Embryonic facial prominence (tissue), 1 donor: Measurements from ENCODE around the gene CCDC116.
"Not testable (repeated sequence)": the region's sequence is repeated elsewhere in the genome, so short reads cannot be mapped to it uniquely, and the experiment has no call there.

ENCODE experiments used
- DNase-seq: peaks from one replicate; pipeline ENCODE4 v3.0.0-alpha.2; 2016; ENCODE audit errors: extremely low spot score

The CCDC116 gene

DNA sequence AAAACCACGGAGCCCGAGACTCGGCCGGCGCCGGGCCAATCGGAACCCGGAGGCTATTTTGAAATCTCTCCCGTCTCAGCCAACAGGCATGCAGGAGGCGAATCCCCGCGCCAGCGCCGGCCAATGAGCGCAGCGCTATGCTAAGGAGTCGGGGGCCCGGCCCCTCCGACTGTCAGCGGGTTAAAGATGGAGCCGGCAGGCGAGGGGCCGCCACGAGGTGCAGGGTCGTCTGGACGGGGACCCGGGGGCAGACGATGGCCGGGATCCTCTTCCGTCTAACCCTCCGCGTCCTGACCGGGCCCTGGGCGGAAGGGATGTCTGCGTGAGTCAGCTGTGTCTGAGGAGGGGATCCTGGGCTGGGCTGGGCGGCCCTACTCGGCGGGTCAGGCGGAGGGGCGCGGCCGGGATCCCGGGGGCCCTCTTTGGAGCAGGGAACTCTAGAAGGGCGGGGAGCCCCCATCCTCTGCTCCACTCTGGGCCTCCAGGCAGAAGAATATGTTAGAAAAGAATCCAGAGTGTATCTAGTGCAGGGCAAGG lies 19.5 kb downstream of the CCDC116 start:
- DNase-seq: peak; percentile 79

DNA sequence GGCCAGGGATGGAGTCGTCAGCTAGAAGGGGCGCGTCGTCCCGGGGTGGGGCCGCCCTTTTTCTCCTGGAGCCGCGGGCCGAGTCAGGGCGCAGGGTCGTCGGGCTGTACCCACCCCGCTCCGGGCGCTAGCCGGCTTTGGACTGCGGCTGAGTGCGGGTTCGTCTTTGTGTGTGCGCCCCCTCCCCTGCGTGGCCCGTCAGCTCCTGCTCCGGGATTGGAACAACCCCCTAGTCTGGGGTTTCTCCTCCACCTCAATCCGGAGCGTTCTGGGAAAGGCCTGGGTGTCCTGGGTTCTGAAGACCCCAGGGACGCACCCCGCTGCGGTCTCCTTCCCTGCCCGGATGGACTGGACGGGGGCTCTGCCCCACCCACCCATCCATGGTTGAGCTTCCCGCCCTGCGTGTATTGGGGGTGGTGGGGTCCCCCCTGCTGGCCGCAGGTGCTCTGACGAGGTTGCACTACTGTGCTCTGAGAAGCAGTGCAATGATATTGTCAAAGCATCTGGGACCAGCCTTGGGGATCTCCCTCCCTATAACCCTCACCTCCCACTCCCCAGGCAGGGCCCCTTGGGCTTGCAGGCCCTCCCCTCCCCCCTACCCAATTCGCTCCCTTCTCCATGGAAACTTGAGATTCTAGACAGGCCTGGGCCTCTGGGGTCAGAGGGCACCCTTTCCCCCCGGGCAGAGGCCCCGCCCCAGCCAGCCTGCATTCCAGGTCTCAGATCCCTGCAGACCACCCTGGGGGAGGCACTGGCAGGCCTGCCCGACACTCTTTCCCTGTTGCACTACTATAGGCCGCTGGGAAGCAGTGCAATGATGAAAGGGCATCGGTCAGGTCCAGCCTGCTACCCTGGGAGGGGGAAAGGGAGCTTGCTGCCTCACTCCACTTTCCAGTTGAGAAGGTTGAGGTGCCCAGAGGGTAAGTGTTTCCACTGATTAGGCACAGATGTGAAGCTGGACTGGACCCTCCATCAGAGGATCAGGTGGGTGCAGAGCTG lies 20.3 kb downstream of the CCDC116 start:
- no peak for DNase-seq

DNA sequence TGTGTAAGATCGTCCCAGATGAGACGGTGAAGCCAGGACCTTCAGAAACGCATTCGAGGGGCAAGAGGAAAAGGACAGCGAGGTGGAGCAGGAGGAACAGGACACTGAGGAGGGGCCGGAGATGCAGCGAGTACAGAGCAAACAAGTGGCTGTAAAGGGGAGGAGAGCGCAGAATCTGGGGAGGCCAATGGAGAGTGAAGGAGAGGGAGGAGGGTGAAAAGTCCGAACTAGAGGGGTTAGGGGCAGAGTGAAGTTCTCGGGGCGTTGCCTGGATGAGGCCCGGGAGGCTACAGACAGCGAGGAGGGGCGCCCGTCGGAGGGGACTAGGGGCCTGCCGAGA lies 24.4 kb downstream of the CCDC116 start:
- no peak for DNase-seq

DNA sequence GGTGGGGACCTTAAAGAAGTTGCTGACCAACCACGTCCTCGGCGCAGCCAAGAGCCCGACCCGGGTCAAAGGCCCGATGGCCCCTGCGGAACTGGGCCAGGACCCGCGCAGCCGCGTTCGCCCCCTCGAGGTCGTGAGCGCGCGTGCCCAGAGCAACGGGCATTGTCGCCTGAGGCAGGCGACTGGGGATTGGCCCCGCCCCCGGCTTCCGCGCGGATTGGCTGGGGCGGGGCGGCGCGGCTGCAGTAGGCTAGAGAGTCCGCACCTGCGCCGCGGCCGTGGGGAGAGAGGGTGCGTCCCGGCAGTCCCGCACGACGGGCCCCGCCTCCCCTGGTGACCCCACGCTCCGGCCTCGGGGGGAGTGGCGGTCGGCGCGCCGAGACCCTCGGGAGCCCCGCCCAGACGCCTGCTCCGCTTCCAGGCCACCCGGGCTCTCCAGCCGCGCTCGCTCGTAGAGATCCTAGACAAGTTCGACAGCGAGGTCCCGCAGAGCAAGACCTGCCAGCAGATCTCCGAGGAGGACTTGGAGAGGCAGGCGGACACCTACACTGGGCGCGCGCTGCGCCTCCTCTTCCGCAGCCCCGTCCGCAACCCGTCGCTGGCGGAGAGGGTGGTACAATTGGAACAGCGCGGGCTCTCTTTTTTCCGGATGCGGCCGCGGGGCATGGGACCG lies 24.9 kb downstream of the CCDC116 start:
- DNase-seq: no peak

DNA sequence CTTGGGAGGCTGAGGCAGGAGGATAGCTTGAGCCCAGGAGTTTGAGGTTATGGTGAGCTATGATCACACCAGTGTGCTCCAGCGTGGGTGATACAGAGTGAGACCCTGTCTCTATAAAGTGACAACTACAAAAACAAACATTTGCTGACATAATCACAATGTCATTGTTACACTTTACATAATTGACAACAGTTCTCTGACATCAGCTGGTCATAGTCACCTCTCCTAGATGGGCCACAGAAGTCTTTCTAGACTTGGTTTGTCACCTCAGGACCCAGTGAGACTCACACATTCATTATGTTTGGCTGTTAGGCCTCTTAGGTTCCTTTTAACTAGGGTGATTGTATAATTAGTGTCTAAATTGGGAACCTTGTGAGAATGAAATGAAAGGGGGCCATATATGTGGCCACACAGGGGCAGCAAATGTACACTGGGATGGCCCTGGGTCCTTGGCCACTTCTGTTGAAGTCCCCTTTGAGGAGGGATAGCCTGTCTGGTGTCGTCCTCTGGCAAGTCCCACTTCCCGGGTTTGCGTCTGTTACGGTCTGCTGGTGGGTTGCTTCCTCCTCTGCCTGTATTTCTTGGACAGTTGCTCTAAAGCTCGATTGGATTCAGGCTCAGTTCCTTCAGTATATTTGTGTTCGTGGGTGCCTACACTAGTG lies 27.4 kb downstream of the CCDC116 start:
- no peak for DNase-seq

DNA sequence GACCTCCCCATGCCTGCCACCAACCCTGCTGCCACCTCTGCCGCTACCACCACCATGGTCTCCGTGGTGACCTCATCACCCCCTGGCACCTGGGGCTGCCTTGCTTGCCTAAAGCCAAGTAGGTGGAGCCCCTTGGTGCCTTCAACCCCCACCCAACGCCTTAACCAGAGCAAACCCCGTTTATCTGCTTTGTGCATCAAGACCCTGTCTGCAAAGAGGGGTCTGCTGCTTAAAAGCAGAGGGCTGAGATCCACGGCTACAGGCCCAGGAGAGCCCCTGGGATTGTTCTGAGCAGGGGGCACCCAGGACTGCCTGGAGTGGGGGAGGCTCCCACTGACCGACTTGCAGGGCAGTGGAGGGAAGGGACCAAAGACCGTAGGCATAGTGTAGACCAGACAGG lies 28.3 kb downstream of the CCDC116 start:
- DNase-seq: no peak

DNA sequence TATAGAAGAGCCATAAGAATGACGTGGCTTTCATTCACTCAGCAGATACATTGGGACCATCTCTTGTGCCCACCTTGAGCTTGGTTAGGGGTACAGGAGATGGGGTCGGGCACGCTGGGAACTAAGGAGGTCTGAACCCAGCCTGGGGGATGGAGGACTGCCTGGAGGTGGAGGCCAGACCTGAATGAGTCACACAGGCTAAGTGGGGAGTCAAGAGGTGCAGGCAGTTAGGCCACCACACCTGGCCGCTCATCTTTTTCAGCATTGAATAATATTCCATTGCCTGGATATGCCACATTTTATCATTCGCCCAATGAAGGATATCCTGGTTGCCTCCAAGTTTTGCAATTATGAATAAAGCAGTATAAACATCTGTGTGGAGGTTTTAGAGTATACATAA lies 29.4 kb downstream of the CCDC116 start:
- DNase-seq: no peak

DNA sequence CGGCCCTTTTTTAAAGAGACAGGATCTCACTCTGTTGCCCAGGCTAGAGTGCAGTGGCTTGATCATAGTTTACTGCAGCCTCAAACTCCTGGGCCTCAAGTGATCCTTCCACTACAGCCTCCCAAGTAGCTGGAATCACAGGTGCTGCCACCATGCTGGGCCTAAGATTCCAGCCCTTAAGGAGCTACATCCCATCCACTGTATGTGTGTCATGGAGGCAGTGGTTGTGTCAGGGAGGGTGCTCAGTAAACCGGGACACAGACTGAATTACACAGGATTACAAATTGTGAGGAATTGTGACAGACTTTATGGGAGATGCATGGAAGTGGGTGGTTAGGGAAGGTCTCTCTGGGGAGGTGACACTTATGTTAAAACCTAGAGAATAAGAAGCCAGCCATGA lies 31.2 kb downstream of the CCDC116 start:
- DNase-seq: no peak

DNA sequence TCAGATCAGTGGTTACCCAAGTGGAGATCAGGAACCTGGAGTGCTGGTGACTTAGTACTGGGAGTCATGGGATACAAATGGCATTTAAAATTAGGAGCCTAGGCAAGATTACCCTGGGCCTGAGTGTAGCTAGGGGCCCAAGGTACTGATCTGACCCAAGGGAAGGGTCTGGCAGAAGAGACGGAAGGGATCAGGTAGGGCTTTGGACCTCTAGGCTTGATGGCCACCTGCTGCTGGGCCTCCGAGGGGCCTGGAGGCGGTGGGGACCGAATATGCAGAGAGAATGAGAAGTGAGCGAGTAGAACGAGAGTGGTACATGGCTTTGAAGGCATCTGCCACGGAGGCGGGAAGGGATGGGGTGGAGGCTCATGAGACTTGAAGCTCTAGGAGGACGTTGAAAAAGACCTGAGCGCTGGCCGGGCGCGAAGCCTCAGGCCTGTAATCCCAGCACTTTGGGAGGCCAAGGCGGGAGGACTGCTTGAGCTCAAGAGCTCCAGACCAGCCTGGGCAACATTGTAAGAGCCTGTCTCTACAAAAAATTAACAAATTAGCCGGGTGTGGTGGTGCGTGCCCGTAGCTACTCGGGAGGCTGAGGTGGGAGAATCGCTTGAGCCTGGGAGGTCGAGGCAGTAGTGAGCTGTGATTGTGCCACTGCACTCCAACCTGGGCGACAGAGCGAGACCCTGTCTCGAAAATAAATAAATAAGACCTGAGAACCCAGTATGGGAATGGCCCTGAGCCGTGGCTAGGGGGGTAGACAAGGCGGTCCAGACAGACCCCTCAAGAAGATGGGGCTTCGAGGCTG lies 32.7 kb downstream of the CCDC116 start:
- no peak for DNase-seq

DNA sequence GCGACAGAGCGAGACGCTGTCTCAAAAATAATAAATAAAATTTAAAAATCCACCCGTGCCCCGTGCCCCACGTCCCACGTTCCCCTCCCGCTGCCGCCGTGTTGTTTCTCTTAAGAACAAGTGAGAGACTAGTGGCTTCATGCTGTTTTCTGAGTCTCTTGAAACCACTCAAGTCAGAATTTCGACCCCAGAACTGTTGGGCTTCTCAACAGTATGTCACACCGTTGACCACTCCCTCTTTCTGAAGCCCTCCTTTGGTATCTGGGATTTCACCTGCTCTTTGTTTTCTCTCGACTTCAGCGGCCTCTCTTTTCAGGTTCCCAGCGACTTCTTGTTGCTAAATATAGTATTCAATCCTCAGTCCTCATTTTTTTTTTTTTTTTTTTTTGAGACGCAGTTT lies 34.2 kb downstream of the CCDC116 start:
- DNase-seq: no peak

DNA sequence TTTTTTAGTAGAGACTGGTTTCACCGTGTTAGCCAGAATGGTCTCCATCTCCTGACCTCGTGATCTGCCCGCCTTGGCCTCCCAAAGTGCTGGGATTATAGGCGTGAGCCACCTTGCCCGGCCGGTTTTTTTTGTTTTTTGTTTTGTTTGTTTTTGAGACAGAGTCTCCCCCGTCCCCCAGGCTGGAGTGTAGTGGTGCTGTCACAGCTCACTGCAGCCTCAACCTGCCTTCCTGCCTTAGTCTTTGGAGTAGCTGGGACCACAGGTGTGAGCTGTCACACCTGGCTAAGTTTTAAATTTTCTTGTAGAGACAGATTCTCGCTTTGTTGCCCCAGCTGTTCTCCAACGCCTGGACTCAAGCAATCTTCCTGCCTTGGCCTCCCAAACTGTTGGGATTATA lies 36.5 kb downstream of the CCDC116 start:
- no peak for DNase-seq

DNA sequence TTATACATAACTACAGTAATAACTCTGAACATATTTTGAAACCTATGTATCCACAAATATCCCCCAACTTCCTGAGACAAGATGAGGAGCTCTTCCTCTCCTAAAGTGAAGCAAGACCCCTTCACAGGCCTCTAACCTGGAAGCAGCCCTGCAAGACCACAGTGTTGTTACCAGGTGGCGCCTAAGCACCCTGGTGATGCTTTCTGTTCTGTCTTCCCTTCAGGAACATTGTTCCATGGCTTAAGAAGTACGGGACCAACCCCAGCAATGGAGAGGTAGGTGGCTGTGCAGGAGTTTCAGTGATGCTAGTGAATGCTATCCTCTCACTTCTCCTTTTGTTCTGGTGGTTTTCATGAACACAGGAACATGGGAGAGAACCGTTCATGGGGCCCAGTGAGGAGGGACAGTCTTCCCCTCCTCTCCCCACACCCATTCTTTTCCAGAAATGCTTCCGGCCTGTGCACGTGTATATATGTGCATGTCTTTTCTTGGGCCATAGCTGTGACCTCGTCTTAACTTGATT lies 39.6 kb downstream of the CCDC116 start:
- DNase-seq: no peak

DNA sequence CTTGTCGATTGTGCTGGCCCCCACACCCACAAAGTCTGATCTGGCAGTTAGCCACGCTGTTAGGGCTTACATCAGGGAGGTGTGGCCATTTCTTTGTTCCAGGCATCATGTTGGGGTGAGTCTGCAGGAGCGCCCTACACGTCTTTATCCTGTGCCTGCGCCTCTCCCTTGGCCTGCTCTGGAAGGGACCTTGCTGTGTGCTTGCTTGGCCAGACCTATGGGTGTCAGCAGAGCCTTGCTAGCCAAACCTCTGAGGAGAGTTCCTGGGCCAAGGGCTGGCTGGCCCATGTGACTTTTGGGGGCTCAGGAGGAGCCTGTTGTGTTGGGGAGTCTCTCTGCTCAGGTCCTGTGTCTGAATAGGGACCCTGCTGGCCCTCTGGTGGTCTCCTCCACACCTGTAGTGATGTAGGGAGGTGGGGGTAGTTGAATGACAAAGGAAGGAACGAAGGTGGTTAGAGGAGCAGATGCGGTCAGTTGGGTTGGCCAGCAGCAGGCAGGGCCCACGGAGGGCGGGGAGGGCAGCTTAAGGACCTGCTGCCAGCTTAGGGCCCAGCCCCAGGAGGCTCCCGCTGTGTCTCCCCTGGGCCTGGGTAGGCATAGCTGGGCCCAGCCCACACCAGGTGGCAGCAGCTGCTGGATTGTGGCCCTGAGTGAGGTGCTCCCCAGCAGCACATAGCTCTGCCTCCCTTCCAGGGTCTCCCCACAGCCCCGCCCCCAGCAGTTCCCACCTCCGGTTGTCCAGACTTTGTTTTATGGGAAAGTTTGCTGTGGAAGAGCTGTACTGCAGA lies 41.2 kb downstream of the CCDC116 start:
- no peak for DNase-seq

DNA sequence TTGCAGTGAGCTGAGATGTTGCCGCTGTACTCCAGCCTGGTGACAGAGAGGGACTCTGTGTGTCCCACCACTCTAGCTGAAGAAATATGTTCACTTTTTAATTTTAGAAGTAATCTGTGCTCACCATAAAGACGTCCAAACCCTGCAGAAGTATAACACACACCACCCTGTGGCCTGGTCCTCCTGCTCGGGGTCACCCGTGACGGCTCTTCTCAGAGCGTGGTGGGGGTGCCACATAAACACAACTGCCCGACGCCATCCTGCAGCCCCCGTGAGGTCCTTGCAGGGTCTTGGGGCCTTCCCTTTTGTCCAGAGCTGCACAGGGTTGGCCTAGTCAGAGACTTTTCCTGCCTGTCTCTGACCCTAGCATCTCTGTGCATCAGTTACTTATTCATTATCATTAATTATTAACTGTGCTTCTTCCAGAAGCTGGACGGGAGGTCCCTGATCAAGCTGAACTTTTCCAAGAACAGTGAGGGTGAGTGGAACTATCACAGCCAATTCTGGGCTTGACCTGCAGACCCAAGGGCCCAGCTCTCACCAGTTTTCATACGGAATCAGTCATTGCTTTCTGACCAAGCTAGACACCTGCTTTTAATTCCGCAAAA lies 42.2 kb downstream of the CCDC116 start:
- no peak for DNase-seq

DNA sequence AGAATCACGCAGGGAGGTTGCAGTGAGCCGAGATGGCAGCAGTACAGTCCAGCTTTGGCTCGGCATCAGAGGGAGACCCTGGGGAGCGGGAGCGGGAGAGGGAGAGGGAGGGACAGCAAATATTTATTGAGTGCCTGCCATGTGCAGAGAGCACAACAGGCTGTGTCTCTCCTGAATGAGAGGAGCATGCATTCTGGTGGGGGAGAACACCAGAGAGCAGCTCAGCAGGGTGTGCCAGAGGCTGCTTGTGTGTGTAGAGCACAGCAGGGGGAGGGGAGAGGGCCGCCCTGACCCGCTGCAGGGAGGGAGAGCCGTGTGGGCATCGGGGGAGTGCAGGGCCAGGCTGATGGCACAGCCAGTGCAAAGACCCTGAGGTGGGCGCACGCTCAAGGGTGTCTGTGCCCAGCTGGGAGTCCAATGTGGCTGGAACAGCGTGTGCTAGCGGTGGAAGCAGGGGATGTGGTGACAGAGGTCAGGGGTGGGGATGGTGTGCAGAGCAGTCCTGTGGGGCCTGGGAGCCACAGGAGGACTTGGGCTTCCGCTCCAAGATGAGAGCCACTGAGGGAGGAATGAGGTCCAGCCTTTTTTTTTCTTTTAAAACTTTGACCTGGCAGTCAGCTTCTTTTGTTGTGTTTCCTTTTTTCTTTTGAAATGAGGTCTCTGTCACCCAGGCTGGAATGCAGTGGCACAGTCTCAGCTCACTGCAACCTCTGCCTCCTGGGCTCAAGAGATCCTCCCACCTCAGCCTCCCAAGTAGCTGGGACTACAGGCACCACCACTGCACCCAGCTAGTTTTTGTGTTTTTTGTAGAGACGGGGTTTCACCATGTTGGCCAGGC lies 45.3 kb downstream of the CCDC116 start:
- no peak for DNase-seq

DNA sequence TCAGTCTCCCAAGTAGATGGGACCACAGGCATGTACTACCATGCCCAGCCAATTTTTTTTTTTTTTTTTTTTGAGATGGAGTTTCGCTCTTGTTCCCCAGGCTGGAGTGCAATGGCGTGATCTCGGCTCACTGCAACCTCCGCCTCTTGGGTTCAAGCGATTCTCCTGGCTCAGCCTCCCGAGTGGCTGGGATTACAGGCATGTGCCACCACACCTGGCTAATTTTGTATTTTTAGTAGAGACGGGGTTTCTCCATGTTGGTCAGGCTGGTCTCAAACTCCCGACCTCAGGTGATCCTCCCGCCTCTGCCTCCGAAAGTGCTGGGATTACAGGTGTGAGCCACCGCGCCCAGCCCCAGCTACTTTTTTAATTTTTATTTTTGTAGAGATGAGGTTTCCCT lies 46.3 kb downstream of the CCDC116 start:
- DNase-seq: not testable (repeated sequence)

DNA sequence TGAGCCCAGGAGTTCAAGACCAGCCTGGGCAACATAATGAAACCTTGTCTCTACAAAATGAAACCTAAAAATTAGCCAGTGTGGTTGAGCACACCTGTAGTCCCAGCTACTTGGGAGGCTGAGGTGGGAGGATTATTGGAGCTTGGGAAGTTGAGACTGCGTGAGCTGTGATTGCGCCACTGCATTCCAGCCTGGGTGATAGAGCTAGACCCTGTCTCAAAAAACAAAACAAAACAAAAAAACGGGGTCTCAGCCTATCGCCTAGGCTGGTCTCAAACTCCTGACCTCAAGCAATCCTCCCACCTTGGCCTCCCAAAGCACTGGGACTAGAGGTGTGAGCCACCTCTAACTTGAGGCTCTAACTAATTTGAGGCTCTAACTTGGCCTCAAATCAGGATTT lies 46.8 kb downstream of the CCDC116 start:
- DNase-seq: no peak

DNA sequence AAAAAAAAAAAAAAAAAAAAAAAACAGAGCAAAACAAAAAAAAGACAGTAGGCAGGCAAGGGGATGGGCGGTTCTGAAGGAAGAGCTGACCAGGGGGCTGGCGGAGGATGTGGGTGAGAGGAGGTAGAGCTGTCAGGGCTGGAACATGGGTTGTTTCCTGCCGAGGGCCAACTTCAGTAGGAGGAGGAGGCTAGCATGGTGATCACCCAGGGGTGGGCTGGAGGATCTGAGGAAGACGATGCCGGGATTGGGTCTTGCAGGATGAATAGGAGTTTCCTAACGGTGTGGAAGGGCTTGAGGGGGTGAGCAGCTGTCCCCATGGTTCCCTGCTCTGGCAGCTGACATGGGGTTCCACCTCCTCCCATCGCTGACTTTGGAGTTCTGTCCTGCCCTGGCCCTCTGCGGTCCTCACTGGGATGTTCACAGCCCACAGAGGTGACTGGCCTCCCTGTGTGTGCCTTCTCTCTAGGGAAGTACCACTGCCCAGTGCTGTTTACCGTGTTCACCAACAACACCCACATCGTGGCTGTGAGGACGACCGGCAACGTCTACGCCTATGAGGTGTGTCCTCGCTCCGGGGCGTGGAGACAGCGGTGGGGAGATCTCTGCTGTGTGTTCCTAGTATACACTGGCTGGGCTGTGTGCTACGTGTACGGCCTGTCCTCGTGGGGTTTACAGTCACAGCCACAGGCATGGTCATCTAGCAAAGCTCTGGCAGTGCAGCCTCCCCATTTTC lies 48.4 kb downstream of the CCDC116 start:
- no peak for DNase-seq
